ENCODE data around the gene WWP2.
"Not testable (repeated sequence)": the region's sequence is repeated elsewhere in the genome, so short reads cannot be mapped to it uniquely, and the experiment has no call there.

Gene WWP2

GRCh38 chr16:69747115-69747514 lies 15.0 kb upstream of the WWP2 start:
- DNase-seq: no peak

GRCh38 chr16:69748694-69749345 lies 13.3 kb upstream of the WWP2 start:
- no peak for DNase-seq

- DNase-seq: no peak
These were observed 8.0 kb upstream of the WWP2 start for GRCh38 chr16:69754143-69754468.

- peak; percentile 99 for DNase-seq
These were observed 7.4 kb upstream of the WWP2 start, which contains the start of gene NOB1 for GRCh38 chr16:69754469-69755310. Gene NOB1, minus strand, starts transcription at chr16:69754926. Its CDS starts 16 bp downstream, at chr16:69754910.

- DNase-seq: no peak
These were observed 5.4 kb upstream of the WWP2 start for GRCh38 chr16:69756705-69757104.

- DNase-seq: not testable (repeated sequence)
These were observed 4.8 kb upstream of the WWP2 start for GRCh38 chr16:69757375-69757774.

GRCh38 chr16:69762814-69763598 lies 874 bp downstream of the WWP2 start:
- peak; percentile 50 to 54 (median 53) for DNase-seq

GRCh38 chr16:69763599-69763942 lies 1.4 kb downstream of the WWP2 start:
- DNase-seq: no peak

- DNase-seq: no peak
These were observed 5.5 kb downstream of the WWP2 start for GRCh38 chr16:69767459-69768229.

GRCh38 chr16:69768666-69769065 lies 6.5 kb downstream of the WWP2 start:
- no peak for DNase-seq

- DNase-seq: no peak
These were observed 7.3 kb downstream of the WWP2 start for GRCh38 chr16:69769404-69769803.

GRCh38 chr16:69771651-69771967 lies 9.5 kb downstream of the WWP2 start:
- DNase-seq: no peak

- DNase-seq: no peak
These were observed 11.3 kb downstream of the WWP2 start for GRCh38 chr16:69773260-69773947.

GRCh38 chr16:69775563-69775962 lies 13.4 kb downstream of the WWP2 start:
- peak in 2 of 3 donors; percentile 34 to 49 for DNase-seq

GRCh38 chr16:69779724-69780123 lies 17.6 kb downstream of the WWP2 start:
- DNase-seq: no peak

GRCh38 chr16:69781118-69781517 lies 19.0 kb downstream of the WWP2 start:
- no peak for DNase-seq

- no peak for DNase-seq
These were observed 22.5 kb downstream of the WWP2 start for GRCh38 chr16:69784586-69784985.

GRCh38 chr16:69787883-69788282 lies 25.8 kb downstream of the WWP2 start:
- DNase-seq: no peak

GRCh38 chr16:69791391-69791847 lies 29.3 kb downstream of the WWP2 start:
- not testable (repeated sequence) for DNase-seq

- peak in 2 of 3 donors; percentile 5 to 16 for DNase-seq
These were observed 31.4 kb downstream of the WWP2 start for GRCh38 chr16:69793526-69793925.

GRCh38 chr16:69794486-69794885 lies 32.4 kb downstream of the WWP2 start:
- DNase-seq: no peak
